Pancreas (tissue), 10 donors: Measurements from ENCODE around the gene FAM209B. TPM values are rescaled to one million over a fixed set of nuclear protein-coding genes. Genes with fewer than 3 reads are reported as not detected.
"Not testable (repeated sequence)": the region's sequence is repeated elsewhere in the genome, so short reads cannot be mapped to it uniquely, and the experiment has no call there.

ENCODE experiments used
- ATAC-seq, 4 donors: fragments of 200-7000 bp; cut with Tn5 transposase; one replicate each; pipeline versions ENCODE4 v1.8.0 to v1.9.1; 2020; ENCODE audit warnings: mild to moderate bottlenecking in 4 of 4, moderate library complexity in 4 of 4
- DNase-seq, 6 donors: peaks; one replicate each; pipeline ENCODE4 v3.0.0-alpha.2; 2020
- FAIRE-seq: peaks from 2 replicates; lab custom pipeline; 2012; peaks lifted over from hg19 to GRCh38; lab: Jason Lieb, UNC
- H3K27ac ChIP-seq, 4 donors: fragments of 200-600 bp; sonication (generic); 1 replicate in 3 of 4; 2 replicates in 1 of 4; pipeline versions ENCODE4 v1.5.0 to v1.8.0; 2020
- H3K27me3 ChIP-seq, 4 donors: fragments of 200-600 bp; one replicate each; pipeline ENCODE4 v1.8.0; 2021
- H3K36me3 ChIP-seq, 3 donors: fragments of 200-600 bp; sonication (generic) in 1 of 3; one replicate each; pipeline versions ENCODE4 v1.5.0 to v1.8.0; 2020 to 2021
- H3K4me1 ChIP-seq, 3 donors: fragments of 200-600 bp; one replicate each; pipeline ENCODE4 v1.8.0; 2021
- H3K4me3 ChIP-seq, 4 donors: fragments of 200-600 bp; sonication (generic) in 2 of 4; one replicate each; pipeline versions ENCODE4 v1.5.0 to v1.8.0; 2020 to 2021
- H3K9me3 ChIP-seq, 4 donors: fragments of 200-600 bp; one replicate each; pipeline ENCODE4 v1.8.0; 2021
- WGBS, 2 donors: extraction: QIAGEN DNeasy Blood & Tissue Kit; methylation state at CpG; one replicate each; pipeline ENCODE4 v1.1.7; 2013; 5-methylcytosine and 5-hydroxymethylcytosine counted together
- intact Hi-C, 3 donors: fragments of 100-400 bp; cut with DNase I; formaldehyde crosslinking; loops; one replicate each; pipeline versions ENCODE4 v1.11.1 to v1.14.2; 2022
- polyA plus RNA-seq, 2 donors: library from polyadenylated mRNA; stranded (reverse); fragments of 200-250 nt; gene quantifications; one replicate each; pipeline ENCODE4 v1.2.3, GENCODE V29; 2013
- total RNA-seq, 6 donors: library from RNA; stranded (reverse); fragmentation: NEBNext Ultra II Directional in 4 of 6; extraction: Animal tissue kit (Norgen Biotek cat#: 25700) in 4 of 6; gene quantifications; one replicate each; pipeline versions ENCODE4 v1.2.1 to v1.2.4, GENCODE V29; 2021 to 2023
- TF ChIP-seq, protein P1 (sequence below), 4 donors: fragments of 200-600 bp; sonication (generic) in 3 of 4; IDR thresholded peaks; one replicate each; pipeline versions ENCODE4 v1.5.0 to v1.8.0; 2021; ENCODE audit warnings: antibody characterized with exemption in 4 of 4
- donor health status: healthy with polysubstance abuse.
- donor health status: DM: no; HTN: no; CAD: no; lungs with moderate emphysema.
- donor health status: DM: no; HTN: no; CAD: no.
- donor health status: control.
- donor health status: control.
- donor health status: Bipolar disorder and iron deficiency.
- donor health status: DM: yes; HTN: yes; CAD: no.
- donor health status: DM: no; HTN: no; CAD: no.
- donor health status: DM: no; HTN: no; CAD: no.
- donor health status: DM: yes; HTN: yes; CAD: no.

FAM209B gene
- total RNA-seq (under 1 TPM in 2 of 6 donors, not detected in 4; 0.28 to 0.38 TPM), polyA plus RNA-seq (1 to 10 TPM; 1.7 to 2.0 TPM)

- H3K4me3 ChIP-seq, H3K27ac ChIP-seq, H3K27me3 ChIP-seq, ATAC-seq, H3K4me1 ChIP-seq, intact Hi-C loops, H3K9me3 ChIP-seq, FAIRE-seq, DNase-seq, H3K36me3 ChIP-seq: not testable (repeated sequence)
- 82 to 89% methylated on average over 9 of the region's 9 CpGs for WGBS, 2 donors
Observed at GRCh38 chr20:56532946-56533345, at the start of gene FAM209B. TSS of gene FAM209B (plus strand) at chr20:56533246. CDS start at chr20:56533342, 96 bp downstream.

GRCh38 chr20:56483970-56484369 lies 49.1 kb upstream of the FAM209B start:
- H3K27me3 ChIP-seq: no peaks in the 10 kb centered on the region
- no peaks in the 10 kb centered on the region for H3K9me3 ChIP-seq
- 86 to 88% methylated on average over 7 of the region's 7 CpGs for WGBS, 2 donors
- H3K4me1 ChIP-seq: no peaks in the 10 kb centered on the region
- H3K4me3 ChIP-seq: no peak overlapping the region
- peak in 1 of 4 donors; percentile 24 for ATAC-seq
- DNase-seq: no peak
- no peak for FAIRE-seq
- no peak overlapping the region for H3K27ac ChIP-seq
- peaks cover 2 to 40% (median 7%) of the 10 kb centered on the region in 3 donors for H3K36me3 ChIP-seq
- intact Hi-C loops: no loop called here
- TF ChIP-seq, protein P1, sequence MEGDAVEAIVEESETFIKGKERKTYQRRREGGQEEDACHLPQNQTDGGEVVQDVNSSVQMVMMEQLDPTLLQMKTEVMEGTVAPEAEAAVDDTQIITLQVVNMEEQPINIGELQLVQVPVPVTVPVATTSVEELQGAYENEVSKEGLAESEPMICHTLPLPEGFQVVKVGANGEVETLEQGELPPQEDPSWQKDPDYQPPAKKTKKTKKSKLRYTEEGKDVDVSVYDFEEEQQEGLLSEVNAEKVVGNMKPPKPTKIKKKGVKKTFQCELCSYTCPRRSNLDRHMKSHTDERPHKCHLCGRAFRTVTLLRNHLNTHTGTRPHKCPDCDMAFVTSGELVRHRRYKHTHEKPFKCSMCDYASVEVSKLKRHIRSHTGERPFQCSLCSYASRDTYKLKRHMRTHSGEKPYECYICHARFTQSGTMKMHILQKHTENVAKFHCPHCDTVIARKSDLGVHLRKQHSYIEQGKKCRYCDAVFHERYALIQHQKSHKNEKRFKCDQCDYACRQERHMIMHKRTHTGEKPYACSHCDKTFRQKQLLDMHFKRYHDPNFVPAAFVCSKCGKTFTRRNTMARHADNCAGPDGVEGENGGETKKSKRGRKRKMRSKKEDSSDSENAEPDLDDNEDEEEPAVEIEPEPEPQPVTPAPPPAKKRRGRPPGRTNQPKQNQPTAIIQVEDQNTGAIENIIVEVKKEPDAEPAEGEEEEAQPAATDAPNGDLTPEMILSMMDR (IDR thresholded peaks at IDR 0.05): no peak

DNA sequence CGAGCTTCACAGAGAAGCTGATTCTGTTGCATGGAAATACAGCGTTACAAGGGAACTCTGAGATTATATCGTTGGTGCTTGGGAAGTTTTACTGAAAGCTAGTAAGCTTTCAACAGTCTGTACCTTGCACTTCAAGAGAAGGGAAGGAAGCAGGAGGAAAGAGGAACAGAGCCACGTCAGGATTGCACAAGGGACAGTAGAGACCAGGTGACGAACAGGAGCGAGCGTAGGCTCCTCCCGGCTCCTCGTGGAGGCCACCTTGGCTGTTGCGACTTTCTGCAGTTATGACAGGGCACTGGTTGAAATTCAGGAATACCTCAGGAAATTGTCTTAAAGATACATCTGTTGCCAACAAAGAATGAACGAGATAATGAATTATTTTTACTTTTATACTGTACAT lies 45.8 kb upstream of the FAM209B start:
- intact Hi-C loops: no loop called here
- TF ChIP-seq, protein P1 (IDR thresholded peaks at IDR 0.05): no peak
- WGBS, 2 donors: 83 to 93% methylated on average over 11 of the region's 11 CpGs
- FAIRE-seq: no peak
- H3K4me3 ChIP-seq: no peak overlapping the region
- no peaks in the 10 kb centered on the region for H3K27me3 ChIP-seq
- no peak for DNase-seq
- H3K9me3 ChIP-seq: no peaks in the 10 kb centered on the region
- H3K4me1 ChIP-seq: no peaks in the 10 kb centered on the region
- no peak overlapping the region for H3K27ac ChIP-seq
- ATAC-seq: no peak
- peaks cover 0 to 34% (median 11%) of the 10 kb centered on the region in 3 donors for H3K36me3 ChIP-seq

GRCh38 chr20:56488566-56488965 lies 44.5 kb upstream of the FAM209B start:
- FAIRE-seq (no peak), ATAC-seq (no peak), DNase-seq (no peak)
- no peak overlapping the region for H3K4me3 ChIP-seq
- H3K27me3 ChIP-seq: no peaks in the 10 kb centered on the region
- no peaks in the 10 kb centered on the region for H3K9me3 ChIP-seq
- peaks cover 0 to 34% (median 11%) of the 10 kb centered on the region in 3 donors for H3K36me3 ChIP-seq
- TF ChIP-seq, protein P1 (IDR thresholded peaks at IDR 0.05): no peak
- intact Hi-C loops: no loop called here
- WGBS, 2 donors: 93 to 97% methylated on average over 5 of the region's 5 CpGs
- no peaks in the 10 kb centered on the region for H3K4me1 ChIP-seq
- H3K27ac ChIP-seq: no peak overlapping the region

DNA sequence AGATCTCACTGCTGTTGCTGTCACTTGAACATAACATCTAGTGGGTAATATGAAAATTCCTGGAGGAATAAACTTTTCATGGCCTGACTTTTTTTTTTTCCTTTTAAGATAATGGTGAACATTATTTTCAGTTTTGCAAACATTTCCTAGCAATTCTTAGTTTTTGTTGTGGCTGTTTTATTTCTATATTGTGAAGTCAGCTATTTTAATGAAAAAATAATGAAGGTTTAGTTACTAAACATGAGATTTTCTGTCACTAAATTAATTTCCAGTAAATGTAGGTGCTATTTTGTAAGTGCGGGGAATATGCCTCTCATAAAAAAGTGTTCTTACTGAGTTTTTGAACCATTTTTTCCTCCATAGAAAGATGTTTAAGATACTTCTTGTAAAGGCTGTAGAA lies 31.9 kb upstream of the FAM209B start:
- Histone ChIP-seq H3K27me3 (no peaks in the 10 kb centered on the region), H3K4me1 (no peaks in the 10 kb centered on the region), H3K4me3 (no peak overlapping the region), H3K36me3 (no peaks in the 10 kb centered on the region), H3K27ac (no peak overlapping the region), H3K9me3 (no peaks in the 10 kb centered on the region)
- WGBS, 2 donors: 95 to 100% methylated on average over 1 of the region's 1 CpG
- intact Hi-C loops: no loop called here
- TF ChIP-seq, protein P1 (IDR thresholded peaks at IDR 0.05): no peak
- ATAC-seq (no peak), DNase-seq (no peak), FAIRE-seq (no peak)
